M059J (cell line): ENCODE data around the gene KRT78. TPM values are rescaled to one million over a fixed set of nuclear protein-coding genes. Genes with fewer than 3 reads are reported as not detected.
A peak's percentile ranks its signal among the peaks of the same experiment; 100 is the strongest.
"Not testable (repeated sequence)": the region's sequence is repeated elsewhere in the genome, so short reads cannot be mapped to it uniquely, and the experiment has no call there.

Experiments used
- DNase-seq: peaks from one replicate; pipeline ENCODE4 v3.0.0-alpha.2; 2012; ENCODE audit warnings: low read depth
- total RNA-seq: library from RNA; depleted of rRNA; stranded (reverse); fragments of >200 nt; shearing (Covaris generic); gene quantifications from 2 replicates; pipeline ENCODE4 v1.2.3, GENCODE V29; 2014; rRNA removed

Gene KRT78
- total RNA-seq, 1 experiment from 2014 or later = 0.22 TPM

DNA sequence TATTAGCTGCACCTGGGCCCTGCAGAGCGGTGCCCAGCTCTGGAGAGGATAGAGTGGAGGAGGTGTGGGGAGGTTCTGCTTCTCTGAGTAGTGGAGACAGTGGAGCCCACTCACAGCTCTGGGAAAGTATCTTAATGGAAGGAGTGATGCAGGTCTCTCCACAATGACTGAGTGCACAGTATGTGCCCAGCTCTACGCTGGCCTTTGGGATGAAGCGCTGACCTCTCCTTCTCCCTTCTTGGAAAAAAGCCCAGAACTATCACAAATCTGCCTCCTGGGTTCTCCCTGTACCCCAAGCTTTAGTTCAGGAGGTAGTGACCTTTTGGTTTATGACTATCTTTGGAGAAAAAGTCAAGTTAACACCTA is 52.4 kb downstream of the KRT78 start:
- no peak for DNase-seq

DNA sequence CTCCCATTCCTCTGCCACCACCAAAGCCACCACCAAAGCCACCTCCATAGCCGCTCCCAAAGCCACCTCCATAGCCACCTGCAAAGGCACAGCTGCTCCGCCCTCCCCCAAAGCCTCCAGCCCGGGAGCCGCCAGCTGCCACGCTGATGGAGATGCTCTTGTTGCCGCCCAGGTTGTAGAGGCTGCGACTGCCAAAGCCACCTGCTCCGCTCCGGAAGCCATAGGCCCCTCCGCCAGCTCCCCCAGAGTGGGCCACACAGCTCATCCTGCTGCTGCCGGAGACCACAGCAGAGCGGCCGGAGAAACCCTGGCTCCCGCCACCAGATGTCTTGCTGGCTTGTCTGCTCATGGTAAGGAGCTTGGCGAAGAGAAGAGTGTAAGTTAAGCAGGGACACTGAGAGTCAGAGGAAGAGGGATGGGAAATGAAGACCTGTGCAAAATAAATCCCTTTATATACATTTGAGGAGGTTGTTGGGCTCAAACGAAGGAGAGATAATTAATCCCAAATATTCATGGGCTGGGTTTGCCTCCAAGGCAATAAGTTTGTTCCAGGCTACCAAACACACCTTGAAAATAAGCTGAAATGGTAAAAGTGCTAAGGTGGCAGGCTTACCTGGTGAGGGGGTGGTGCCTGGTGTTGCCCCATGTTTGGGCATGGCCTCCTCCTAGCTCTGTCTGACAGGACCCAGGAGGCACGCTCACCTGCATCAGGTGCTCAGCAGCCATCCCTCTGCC is 52.9 kb downstream of the KRT78 start, which contains the start of gene KRT3:
Gene KRT3, minus strand, starts transcription at position 424 of the 735 bp plus-strand sequence. Its CDS starts 75 bp downstream, at position 349.
- no peak for DNase-seq

DNA sequence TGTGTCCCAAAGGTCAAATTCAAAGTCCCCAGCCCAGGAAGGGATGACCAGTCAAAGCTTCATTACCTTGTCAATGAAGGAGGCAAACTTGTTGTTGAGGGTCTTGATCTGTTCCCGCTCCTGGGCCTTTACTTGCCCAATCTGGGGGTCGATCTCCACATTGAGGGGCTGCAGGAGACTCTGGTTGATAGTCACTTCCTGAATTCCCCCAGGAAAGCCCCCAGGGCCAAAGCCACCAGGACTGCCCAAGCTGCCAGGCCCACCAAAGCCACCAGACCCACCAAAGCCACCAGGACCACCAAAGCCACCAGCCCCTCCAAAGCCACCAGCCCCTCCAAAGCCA is 53.5 kb downstream of the KRT78 start:
- DNase-seq = not testable (repeated sequence)

DNA sequence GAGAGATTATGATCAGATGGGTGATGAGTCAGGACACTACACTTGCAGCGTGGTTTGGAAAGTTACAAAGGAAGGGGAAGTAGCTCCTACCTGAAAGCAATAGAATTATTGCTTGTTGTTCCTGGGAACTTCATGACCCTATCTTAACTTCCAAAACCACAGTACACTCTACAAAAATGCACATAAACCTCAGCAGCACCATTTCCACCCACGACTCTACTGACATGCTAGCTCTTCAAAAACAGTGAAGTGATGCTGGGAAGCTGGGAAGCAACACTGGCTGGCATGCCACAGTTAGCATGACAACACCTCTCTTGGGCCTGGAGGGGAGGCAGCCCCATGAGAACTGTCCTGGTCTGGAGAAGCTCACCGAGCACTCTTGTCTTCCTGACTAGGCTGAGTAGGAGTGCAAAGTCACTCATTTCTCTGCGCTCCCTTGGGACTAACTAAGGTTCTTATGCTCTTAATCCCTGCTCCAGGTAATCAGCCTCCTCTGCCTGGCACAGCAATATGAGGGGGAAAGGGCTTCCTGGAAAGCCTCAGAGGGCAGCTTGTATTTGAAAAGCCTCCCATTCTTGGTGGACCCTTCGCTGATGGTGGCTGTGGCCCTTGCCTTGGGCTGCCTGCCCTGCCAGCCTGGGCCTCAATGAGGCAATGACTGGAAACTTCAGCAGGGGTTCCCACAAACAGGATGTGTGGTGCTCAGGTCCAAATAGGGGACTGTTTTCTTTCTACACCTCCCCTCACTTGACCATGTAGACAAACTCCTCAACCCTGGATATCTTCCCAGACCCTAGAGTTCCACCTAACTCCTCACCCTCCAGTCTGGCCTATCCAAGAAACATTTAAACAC is 54.1 kb downstream of the KRT78 start:
- peak; percentile 79 for DNase-seq

DNA sequence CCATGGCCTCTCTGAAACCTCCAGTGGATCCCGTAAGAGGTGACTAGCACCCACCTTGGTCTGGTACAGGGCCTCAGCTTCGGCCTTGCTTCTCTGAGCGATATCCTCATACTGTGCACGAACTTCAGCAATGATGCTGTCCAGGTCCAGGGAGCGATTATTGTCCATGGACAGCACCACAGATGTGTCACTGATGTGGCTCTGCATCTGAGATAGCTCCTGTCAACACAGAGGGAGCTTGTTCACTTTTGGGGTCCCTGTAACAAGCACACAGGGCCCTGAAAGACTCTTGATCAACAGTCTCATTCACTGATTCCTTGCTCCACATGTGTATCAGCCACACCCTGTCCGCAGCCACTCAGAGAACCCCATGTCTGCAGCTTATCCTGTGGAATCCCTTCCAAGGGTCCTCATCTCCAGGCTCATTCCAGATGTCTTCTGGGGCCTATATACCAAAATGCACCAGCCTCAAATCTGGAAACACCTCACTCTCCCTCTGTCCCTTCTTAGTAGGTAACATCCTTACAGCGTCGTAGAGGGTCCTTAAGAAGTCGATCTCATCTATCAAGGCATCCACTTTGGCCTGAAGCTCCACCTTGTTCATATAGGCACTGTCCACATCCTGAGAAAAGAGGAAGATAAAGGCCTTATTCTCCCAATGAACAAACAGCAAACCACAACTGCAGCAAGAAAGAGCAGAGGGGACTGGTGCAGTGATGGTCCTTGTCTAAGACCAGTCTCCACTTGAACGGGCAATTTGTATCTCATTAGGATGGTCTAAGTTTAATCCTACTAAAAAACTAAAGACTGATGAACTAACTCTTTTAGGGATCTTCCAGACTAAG is 56.4 kb downstream of the KRT78 start:
- DNase-seq = no peak

DNA sequence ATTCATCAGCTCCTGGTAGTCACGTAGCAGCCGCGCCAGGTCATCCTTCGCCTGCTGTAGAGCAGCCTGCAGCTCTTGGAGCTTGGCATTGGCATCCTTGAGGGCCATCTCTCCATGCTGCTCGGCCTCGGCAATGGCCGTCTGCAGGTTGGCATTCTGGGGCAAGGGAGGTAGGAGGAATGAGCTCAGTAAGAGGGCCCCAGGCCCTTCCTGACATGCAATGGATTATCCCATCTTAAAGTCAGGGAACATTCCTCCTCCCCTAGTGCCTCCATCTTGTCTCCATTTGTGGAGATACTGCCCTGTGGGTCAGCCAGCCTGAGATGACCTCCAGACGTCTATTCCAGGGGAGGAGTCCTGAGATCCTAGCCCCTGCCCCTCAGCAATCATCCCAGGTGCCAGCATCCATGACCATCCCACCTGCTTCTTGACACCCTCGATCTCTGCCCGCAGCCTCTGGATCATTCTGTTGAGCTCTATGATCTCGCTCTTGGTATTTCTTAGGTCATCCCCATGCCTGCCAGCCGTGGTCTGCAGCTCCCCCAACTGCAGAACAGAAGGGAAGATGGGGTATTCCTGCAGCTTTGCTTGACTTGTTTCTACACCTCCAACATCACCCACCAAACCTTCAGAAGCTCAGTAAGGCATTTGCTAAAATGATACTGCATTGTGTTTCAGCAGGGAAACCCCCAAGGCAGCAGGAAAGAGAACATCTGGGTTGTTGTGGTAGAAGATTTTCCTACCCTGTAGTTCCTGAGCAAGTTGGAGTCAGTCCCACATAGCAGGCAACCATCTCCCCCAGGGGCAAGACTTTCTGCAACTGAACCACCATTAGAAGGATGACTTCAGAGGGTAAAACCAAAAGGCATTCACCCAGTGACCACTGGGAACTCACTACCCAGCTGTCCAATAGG is 57.3 kb downstream of the KRT78 start:
- DNase-seq = no peak

DNA sequence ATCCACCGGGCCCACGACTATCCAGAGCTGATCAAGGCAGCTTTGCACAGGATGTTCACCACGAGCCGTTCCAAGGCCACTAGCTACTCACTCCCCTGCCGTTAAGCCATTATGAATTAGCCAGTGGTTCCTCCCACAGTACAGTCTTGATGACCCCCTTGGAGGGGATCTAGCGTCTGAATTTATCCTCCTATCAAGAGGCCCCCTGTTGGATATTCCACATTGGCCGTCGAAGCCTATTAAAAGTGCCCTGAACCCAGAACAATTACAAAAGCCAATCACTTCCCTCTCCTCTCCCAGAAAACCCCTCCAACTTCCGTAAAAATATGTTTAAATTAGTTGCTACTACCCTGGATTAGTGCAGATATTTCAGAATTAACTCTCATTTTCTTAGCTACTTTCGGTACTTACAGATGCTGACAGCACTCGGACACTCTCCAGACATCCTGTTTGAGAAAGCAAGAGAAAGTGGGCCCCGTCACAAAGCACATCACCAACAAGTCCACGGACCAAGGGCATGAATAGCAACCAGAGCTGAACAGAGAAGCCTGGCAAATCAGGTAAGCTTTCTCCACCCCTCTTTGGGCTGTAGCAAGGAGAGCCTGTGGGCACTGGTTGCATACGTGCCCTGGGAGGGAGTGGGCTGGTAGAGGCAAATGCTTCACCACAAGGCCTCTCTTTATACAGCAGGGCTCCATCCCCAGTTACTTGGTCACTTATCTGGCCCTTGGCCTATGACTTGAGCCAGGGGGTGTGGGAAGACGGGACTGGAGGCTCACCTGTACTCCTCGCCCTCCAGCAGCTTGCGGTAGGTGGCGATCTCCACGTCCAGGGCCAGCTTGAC is 58.1 kb downstream of the KRT78 start:
- no peak for DNase-seq

DNA sequence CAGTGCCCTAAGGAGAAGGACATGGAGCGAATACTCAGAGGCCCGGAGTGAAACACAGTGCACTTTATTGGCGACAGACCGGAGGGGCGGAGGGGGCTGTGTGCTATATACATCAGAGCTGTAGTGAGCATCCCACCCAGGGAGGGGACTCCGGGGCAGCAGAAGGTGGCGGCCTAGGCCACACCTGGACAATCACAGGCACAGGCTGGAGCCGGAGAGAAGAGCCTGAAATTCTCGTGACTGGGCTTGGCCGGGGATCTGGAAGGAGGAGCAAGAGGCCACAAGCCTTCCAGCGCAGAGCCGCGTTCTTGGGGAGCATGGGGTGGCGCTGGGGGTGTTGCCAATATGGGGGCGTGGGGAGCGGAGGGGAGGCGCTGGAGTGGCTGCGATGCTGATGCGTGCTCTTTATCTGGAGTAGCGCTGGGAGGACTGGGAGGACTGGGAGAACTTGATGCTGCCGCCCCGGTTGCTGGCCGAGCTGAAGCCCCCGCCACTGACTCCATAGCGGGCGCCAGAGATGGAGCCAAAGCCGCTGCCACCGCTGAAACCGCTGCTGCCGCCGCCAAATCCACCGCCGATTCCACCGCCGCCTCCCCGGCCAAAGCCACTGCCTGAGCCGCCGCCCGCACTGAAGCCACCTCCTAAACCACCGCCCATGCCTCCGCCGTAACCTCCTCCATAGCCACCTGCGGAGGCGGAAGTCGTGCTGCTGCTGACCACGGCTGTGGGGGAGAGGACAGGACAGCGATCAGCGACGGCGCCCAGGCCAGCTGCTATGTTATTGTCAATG is 59.0 kb downstream of the KRT78 start:
- no peak for DNase-seq

DNA sequence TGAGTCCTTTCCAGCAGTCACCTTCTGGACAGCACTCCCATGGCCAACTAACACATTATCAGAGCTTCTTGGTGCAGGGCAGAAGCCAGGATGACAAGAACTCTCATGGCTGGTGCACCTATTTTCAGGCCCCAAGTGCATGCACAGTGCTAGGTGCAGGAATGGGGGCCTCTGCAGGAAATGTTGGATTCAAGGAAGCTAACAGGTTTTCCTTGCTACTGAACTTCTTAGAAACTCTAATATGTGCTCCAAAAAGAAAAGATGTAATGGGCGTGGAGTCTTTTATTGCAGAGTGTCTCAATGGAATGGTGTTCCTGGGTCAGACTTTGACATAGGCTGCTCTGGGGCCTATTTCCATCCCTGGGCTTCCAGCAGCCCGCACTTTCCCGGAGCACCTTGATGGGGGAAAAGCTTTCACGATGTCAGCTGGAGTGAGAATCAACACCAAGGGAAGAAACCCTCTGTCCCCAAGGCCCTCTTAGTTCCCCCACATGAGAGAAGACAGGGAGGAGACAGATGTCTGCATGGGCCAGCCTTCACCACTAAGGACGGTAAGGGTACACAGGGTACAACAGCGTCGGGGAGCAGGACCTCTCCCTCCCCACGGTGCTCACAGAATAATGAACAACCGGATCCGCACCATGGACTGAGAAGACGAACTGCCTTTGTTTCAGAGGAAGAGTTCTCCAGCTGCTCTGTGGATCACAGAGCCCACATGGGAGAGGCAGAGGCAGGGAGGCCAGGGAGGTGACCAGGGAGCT is 59.7 kb downstream of the KRT78 start:
- no peak for DNase-seq

DNA sequence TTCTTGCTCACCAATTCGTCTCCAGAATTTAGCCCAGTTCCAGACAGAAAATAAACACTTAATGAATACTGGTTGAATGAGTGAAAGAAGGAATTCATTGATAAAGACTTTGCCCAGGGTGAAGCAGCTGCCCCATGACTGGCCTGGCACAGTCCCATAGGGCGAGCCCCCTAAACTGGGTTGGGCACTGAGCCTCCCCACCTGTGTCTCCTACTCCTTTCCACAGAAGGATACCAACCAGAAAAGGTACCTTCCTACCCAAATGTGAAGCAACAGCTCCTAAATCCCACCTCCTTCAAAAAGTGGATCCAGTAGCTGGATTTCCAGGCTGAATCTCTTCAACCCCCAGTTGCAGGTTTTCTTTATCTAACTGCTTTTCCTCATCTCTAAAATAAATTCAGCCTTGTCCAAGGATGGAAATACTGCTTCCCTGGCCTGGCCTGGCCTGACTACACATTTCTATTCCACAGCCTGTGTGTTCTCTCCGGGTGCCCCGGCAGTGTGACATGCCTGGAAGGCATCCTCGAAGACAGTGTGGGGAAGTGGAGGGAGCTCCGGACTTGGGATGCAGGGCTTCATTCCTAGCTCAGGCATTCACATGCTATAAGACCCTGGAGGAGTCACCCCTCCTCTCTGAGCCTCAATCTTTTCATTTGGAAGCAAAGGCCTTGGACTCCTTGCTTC is 60.5 kb downstream of the KRT78 start:
- no peak for DNase-seq

Other genes starting within 250 kb of the KRT78 start
- not detected in 2 replicates for gene KRT72, start 247.5 kb downstream of the KRT78 start, total RNA-seq
- not detected in 2 replicates for gene KRT73, start 230.4 kb downstream of the KRT78 start, total RNA-seq
- gene KRT2, start 196.8 kb downstream of the KRT78 start, total RNA-seq = not detected in 2 replicates
- not detected in 2 replicates for gene KRT1, start 168.6 kb downstream of the KRT78 start, total RNA-seq
- gene KRT77, start 145.5 kb downstream of the KRT78 start, total RNA-seq = not detected in 2 replicates
- gene KRT76, start 71.6 kb downstream of the KRT78 start, total RNA-seq = not detected in 2 replicates
- gene KRT3, start 52.9 kb downstream of the KRT78 start, total RNA-seq = not detected in 2 replicates
- gene KRT4, start 34.9 kb downstream of the KRT78 start, total RNA-seq = not detected in 2 replicates
- not detected in 2 replicates for gene KRT79, start 14.7 kb downstream of the KRT78 start, total RNA-seq
- gene KRT8, start 56.1 kb upstream of the KRT78 start, total RNA-seq = 38.8 and 54.8 TPM in 2 replicates
- 643 and 924 TPM in 2 replicates for gene KRT18, start 100.1 kb upstream of the KRT78 start, total RNA-seq
- 248 and 279 TPM in 2 replicates for gene EIF4B, start 157.5 kb upstream of the KRT78 start, total RNA-seq
- gene TNS2, start 201.1 kb upstream of the KRT78 start, total RNA-seq = 31.1 and 39.9 TPM in 2 replicates
- 11.2 and 15.4 TPM in 2 replicates for gene SPRYD3, start 230.4 kb upstream of the KRT78 start, total RNA-seq
- 318 and 394 TPM in 2 replicates for gene IGFBP6, start 248.7 kb upstream of the KRT78 start, total RNA-seq